Spleen (tissue), 7 donors: ENCODE data around the gene ATRN.

Experiments
- CTCF ChIP-seq, 11 experiments: fragments of 200-600 bp in 7 of 11; fragments of 450-650 bp in 4 of 11; sonication (generic) in 4 of 11; IDR thresholded peaks in 8 of 11; conservative IDR thresholded peaks in 3 of 11; 1 replicate in 7 of 11; 2 replicates in 4 of 11; pipeline versions ENCODE4 v1.4.0 to v1.8.0; 2016 to 2021; ENCODE audit warnings: antibody characterized with exemption in 11 of 11, inconsistent platforms in 4 of 11, mild to moderate bottlenecking in 1 of 11
- POLR2A ChIP-seq, 3 donors: fragments of 450-650 bp; IDR thresholded peaks; one replicate each; pipeline ENCODE4 v1.5.1; 2017; ENCODE audit warnings: antibody characterized with exemption in 3 of 3, mild to moderate bottlenecking in 1 of 3
- POLR2AphosphoS5 ChIP-seq, 3 donors: sonication (generic); formaldehyde crosslinking; IDR thresholded peaks; one replicate each; pipeline ENCODE4 v1.5.1; 2017; ENCODE audit warnings: antibody characterized with exemption in 3 of 3
- donor health status: DM: no; HTN: no; CAD: no; lungs with moderate emphysema.
- donor health status: DM: no; HTN: no; CAD: no.
- donor health status: DM: no; HTN: no; CAD: no.

- TF ChIP-seq CTCF (IDR thresholded peaks at IDR 0.05 in 8 of 11, conservative IDR thresholded peaks at IDR 0.05 in 3 of 11), result no peak
- no peak for TF ChIP-seq POLR2AphosphoS5 (IDR thresholded peaks at IDR 0.05)
- no peak for TF ChIP-seq POLR2A (IDR thresholded peaks at IDR 0.05)
These were observed 220.5 kb downstream of the ATRN start for GRCh38 chr20:3691306-3691705.
